ENCODE data around the gene CHRM5.
"Not testable (repeated sequence)": the region's sequence is repeated elsewhere in the genome, so short reads cannot be mapped to it uniquely, and the experiment has no call there.

CHRM5 gene

DNA sequence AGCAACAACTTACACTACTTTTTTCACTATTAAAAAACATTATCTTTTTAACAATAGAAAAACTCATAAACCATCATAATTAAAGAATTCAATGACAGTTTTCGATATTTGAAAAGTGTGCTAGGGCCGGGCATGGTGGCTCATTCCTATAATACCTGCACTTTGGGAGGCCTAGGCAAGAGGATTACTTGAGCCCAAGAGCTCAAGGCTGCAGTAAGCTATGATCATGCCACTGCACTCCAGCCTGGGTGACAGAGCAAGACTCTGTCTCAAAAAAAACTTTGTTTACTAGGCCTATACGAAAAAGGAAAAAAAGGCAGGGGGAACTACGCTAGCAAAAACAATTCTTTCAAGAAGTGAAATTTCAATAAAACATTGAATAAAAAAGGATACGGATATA is 42.6 kb downstream of the CHRM5 start:
- ATAC-seq (replicated peaks) (no peak), DNase-seq (no peak)
- Mint-ChIP-seq H3K27ac (no peak overlapping the region), H3K4me1 (peaks cover 0 to 2% of the 10 kb centered on the region in 2 donors), H3K36me3 (peaks cover 2 to 5% of the 10 kb centered on the region in 2 donors), H3K4me3 (no peak overlapping the region), H3K9me3 (no peaks in the 10 kb centered on the region), H3K27me3 (no peaks in the 10 kb centered on the region)

DNA sequence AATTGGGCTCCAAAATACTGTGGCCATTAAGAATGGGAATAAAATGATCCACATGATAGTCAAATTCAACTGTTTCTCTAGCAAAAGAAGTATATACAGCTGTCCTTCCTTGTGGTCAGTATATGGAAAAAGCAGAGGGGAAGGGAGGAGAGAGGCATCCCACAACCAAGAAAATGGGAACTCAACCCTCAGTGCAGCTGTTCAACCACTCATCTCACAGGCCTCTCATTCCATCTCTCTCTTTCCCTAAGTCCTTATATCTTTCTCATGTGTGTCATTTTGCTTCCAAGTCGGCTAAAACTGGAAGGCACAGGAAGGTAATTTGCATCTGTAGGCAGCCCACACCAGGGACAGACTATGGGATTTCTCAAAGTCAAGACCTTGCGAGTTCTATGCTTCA is 43.2 kb downstream of the CHRM5 start:
- no peaks in the 10 kb centered on the region for H3K27me3 Mint-ChIP-seq
- no peak overlapping the region for H3K27ac Mint-ChIP-seq
- H3K36me3 Mint-ChIP-seq = peaks cover 4 to 5% of the 10 kb centered on the region in 2 donors
- peaks cover 0 to 2% of the 10 kb centered on the region in 2 donors for H3K4me1 Mint-ChIP-seq
- H3K4me3 Mint-ChIP-seq = no peak overlapping the region
- ATAC-seq (replicated peaks) (no peak), DNase-seq (no peak)
- H3K9me3 Mint-ChIP-seq = no peaks in the 10 kb centered on the region

DNA sequence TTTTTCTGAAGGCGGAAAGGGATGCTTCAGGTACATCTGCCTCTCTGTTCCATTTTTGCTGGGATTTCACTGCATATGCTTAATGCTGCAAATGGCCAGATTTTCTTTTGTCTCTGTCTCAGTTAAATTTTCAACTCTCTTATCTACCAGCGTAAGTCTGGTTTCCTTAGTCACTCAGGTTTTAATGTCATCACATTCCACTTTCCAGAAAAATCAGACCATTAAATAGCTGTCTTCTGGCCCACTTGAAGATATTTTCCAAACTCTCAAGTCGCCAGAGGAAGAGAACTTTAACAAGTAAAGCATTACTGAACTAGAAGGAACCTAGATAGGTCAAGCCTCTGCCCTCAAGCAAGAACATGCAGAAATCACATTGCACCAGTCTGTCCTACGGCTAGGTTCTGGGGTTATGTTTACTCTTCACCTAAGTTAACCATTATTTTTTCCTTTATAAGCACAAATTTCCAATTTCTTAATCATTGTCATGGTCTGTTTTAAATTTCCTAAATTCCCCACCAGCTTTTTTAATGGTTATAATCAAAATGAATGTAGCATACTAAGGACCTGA is 44.2 kb downstream of the CHRM5 start:
- peaks cover 0 to 4% of the 10 kb centered on the region in 2 donors for H3K4me1 Mint-ChIP-seq
- H3K36me3 Mint-ChIP-seq = peaks cover 4 to 10% of the 10 kb centered on the region in 2 donors
- ATAC-seq (replicated peaks) (no peak), DNase-seq (no peak)
- H3K27me3 Mint-ChIP-seq = no peaks in the 10 kb centered on the region
- no peaks in the 10 kb centered on the region for H3K9me3 Mint-ChIP-seq
- H3K27ac Mint-ChIP-seq = no peak overlapping the region
- H3K4me3 Mint-ChIP-seq = no peak overlapping the region

DNA sequence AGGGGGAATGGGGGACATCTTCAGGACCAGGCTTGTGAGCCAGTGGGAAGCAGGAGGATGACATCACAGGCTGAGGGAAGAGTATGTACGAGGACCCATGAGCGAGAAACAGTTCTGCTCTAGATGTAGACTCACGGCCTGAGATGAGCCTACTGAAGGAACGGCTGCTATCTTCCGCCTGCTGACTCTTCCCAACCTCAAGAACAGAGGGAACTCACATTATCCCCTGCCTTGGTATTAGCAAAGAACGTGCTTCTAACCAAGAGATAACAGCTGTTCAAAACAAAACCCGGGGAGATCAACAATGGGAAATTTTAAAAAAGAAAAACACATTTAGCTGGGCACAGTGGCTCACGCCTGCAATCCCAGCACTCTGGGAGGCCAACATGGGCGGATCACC is 45.4 kb downstream of the CHRM5 start:
- DNase-seq = no peak
- no peak overlapping the region for H3K4me3 Mint-ChIP-seq
- no peaks in the 10 kb centered on the region for H3K27me3 Mint-ChIP-seq
- no peaks in the 10 kb centered on the region for H3K9me3 Mint-ChIP-seq
- no peak for ATAC-seq (replicated peaks)
- peaks cover 0 to 5% of the 10 kb centered on the region in 2 donors for H3K4me1 Mint-ChIP-seq
- H3K27ac Mint-ChIP-seq = no peak overlapping the region
- H3K36me3 Mint-ChIP-seq = peaks cover 8 to 15% of the 10 kb centered on the region in 2 donors

DNA sequence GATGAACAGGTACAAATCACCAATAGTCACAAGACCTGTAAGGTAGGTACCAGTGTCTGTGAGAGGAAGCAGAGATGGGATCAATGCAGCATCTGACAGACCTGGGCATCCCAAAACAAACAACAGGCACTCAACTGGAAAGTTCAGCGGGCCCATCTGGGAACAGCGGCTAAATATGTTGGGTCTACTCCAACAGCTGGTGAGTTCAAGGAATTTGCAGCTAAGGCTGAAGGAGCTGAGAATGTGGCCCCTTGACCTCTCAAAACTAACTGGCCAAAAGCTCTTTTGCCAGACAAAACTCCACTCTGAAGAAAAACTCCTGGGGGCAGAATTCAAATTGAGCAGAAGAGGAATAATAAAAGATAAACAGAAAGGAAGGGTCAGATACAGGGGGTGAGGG is 46.3 kb downstream of the CHRM5 start:
- no peak for ATAC-seq (replicated peaks)
- Mint-ChIP-seq H3K36me3 (peaks cover 7 to 15% of the 10 kb centered on the region in 2 donors), H3K4me1 (peaks cover 0 to 5% of the 10 kb centered on the region in 2 donors), H3K27me3 (no peaks in the 10 kb centered on the region), H3K9me3 (no peaks in the 10 kb centered on the region), H3K27ac (no peak overlapping the region), H3K4me3 (no peak overlapping the region)
- no peak for DNase-seq

DNA sequence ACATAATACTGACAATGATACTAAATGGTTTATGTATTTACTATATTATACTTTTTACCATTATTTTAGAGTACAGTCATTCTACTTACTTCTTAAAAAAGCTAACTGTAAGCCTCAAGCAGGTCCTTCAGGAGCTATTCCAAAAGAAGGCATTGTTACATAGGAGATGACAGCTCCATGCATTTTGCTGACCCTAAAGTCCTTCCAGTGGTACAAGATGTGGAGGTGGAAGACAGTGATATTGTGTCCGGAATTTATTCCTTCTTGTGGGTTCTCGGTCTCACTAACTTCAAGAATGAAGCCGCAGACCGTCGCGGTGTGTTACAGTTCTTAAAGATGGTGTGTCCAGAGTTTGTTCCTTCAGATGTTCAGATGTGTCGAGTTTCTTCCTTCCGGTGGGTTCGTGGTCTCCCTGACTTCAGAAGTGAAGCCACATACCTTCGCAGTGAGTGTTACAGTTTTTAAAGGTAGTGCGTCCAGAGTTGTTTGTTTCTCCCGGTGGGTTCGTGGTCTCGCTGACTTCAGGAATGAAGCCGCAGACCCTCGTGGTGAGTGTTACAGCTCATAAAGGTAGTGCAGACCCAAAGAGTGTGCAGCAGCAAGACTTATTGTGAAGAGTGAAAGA is 49.8 kb downstream of the CHRM5 start:
- Mint-ChIP-seq H3K4me1 (peaks cover 0 to 3% of the 10 kb centered on the region in 2 donors), H3K36me3 (peaks cover 10 to 31% of the 10 kb centered on the region in 2 donors), H3K27me3 (no peaks in the 10 kb centered on the region), H3K27ac (no peak overlapping the region), H3K9me3 (no peaks in the 10 kb centered on the region), H3K4me3 (no peak overlapping the region)
- no peak for DNase-seq
- no peak for ATAC-seq (replicated peaks)

DNA sequence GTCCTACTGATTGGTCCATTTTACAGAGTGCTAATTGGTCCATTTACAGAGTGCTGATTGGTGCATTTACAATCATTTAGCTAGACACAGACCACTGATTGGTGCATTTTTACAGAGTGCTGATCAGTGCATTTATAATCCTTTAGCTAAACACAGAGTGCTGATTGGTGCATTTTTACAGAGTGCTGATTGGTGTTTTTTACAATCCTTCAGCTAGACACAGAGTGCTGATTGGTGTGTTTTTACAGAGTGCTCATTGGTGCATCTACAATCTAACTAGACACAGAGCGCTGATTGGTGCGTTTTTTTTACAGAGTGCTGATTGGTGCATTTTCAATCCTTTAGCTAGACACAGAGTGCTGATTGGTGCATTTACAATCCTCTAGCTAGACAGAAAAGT is 50.4 kb downstream of the CHRM5 start:
- not testable (repeated sequence) for H3K27ac Mint-ChIP-seq; H3K27me3 Mint-ChIP-seq; ATAC-seq (replicated peaks); H3K4me1 Mint-ChIP-seq; H3K4me3 Mint-ChIP-seq; H3K9me3 Mint-ChIP-seq; DNase-seq
- H3K36me3 Mint-ChIP-seq = peaks cover 13 to 30% of the 10 kb centered on the region in 2 donors

DNA sequence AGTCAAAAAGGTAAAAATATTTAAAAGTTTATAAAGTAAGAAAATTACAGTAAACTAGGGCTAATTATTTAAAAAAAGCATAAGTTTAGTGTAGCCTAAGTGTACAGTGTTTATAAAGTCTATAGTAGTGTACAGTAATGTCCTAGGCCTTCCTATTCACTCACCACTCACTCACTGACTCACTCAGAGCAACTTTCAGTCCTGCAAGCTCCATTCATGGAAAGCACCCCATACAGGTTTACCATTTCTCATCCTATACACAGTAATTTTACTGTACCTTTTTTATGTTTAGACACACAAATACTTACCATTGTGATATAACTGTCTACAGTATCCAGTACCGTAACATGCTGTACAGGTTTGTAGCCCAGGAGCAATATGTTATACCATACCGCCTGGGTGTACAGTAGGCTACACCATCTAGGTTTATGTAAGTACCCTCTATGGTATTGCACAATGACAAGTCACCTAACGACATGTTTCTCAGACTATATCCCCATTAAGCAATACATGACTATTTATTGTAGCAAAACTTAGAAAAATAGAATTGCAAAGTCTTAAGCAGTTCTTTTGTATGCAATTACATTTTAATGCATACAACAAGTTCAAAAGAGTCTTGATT is 51.2 kb downstream of the CHRM5 start:
- Mint-ChIP-seq H3K27ac (no peak overlapping the region), H3K36me3 (peaks cover 13 to 29% of the 10 kb centered on the region in 2 donors), H3K4me1 (peaks cover 0 to 3% of the 10 kb centered on the region in 2 donors), H3K4me3 (no peak overlapping the region), H3K27me3 (no peaks in the 10 kb centered on the region), H3K9me3 (no peaks in the 10 kb centered on the region)
- ATAC-seq (replicated peaks) (no peak), DNase-seq (no peak)

DNA sequence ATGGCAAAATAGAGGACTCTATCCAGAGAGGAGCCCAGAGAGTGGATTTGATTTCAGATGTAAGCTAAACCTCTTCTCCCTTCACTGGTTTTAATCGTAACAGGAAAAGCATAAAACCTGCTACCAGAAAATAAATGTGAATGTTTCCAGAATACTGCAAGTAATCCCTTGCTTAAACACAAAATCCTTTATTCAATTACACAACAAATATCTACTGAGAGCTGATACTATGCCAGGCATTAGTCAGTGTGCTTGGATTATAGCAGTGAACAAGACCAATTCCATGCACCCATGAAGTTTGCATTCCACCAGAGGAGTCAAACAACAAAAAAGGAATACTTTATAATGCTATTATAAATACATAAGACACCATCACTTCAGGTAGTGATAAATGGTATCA is 55.6 kb downstream of the CHRM5 start:
- Mint-ChIP-seq H3K4me3 (no peak overlapping the region), H3K27ac (no peak overlapping the region), H3K36me3 (peaks cover 14 to 35% of the 10 kb centered on the region in 2 donors), H3K4me1 (peaks cover 9 to 11% of the 10 kb centered on the region in 2 donors), H3K27me3 (no peaks in the 10 kb centered on the region), H3K9me3 (peaks cover 1 to 4% of the 10 kb centered on the region in 2 donors)
- no peak for ATAC-seq (replicated peaks)
- no peak for DNase-seq

DNA sequence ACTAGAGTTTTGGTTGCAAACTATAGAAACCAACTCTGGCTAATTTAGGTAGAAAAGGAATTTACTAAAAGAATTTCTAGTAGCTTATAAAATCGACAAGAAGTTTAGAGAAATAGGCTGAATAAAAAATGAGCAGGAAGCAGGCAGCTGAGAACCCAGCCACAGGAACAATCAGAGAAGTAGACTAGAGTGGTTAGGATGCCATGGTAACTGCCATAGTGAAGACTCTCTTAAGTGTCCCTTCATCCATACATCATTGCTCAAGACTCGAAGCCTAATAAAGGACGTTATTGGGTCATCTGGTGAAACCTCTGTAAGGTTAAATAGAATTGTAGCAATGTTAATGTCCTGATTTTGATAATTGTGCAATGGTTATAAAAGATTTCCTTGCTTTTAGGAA is 57.0 kb downstream of the CHRM5 start:
- peaks cover 1 to 4% of the 10 kb centered on the region in 2 donors for H3K9me3 Mint-ChIP-seq
- no peak overlapping the region for H3K4me3 Mint-ChIP-seq
- H3K27me3 Mint-ChIP-seq = no peaks in the 10 kb centered on the region
- H3K36me3 Mint-ChIP-seq = peaks cover 14 to 37% of the 10 kb centered on the region in 2 donors
- H3K4me1 Mint-ChIP-seq = peaks cover 9 to 11% of the 10 kb centered on the region in 2 donors
- DNase-seq (no peak), ATAC-seq (replicated peaks) (peak in 1 of 2 donors; percentile 42)
- no peak overlapping the region for H3K27ac Mint-ChIP-seq

DNA sequence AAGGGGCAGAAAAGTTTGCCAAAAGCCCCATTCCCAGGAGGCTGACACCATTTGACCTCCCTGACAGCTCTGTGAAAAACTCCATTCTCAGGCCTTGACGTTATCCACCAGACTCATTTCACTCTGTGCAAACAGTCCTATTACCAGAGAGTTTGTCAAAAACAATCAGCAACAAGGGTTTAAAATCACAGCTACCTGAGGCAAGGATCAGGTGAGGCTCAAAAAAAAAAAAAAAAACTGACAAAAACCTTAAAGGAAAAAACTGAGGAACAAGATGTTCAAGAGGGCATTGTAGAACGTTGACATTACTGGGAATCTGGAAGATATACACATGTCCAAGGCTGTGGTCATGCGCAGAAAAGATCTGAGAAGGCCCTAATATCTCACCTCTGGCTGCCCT is 59.3 kb downstream of the CHRM5 start:
- no peak for DNase-seq
- Mint-ChIP-seq H3K9me3 (peaks cover 1 to 4% of the 10 kb centered on the region in 2 donors), H3K4me3 (no peak overlapping the region), H3K36me3 (peaks cover 12 to 27% of the 10 kb centered on the region in 2 donors), H3K27ac (no peak overlapping the region), H3K27me3 (no peaks in the 10 kb centered on the region), H3K4me1 (peaks cover 9 to 20% of the 10 kb centered on the region in 2 donors)
- no peak for ATAC-seq (replicated peaks)

DNA sequence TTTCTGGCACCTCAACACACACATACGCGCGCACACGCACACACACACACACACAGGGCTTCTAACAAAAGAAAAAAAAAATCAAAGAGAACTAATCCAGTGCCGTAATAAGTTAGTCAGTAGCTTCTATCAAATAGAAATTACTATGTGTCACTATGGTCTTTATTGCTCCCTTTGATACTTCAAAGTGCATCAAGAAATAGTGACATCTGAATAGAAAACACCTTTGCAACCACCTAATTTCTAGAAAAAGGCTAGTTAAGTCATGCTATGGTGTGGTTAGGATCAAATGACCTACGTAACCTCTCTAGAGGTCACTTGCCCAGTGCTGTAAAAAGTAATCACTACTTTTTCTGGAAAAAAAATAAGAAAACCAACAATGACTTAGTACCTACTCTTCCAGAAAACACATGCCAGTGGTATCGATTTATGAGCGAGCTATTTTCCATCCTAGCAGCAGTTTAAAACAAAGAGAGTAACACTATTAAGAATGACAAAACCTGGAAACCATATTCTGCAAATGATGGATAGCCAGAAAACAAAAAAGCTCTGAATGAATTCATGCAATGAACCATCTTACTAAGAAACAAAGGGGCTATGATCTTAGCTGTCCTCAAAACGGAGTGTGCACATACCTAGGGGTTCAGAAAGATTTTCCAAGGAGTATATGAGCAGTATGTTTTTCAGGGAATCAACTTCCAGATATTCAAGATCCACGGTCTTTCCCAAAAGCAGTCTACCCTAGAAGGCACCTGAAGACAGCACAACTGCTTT is 63.9 kb downstream of the CHRM5 start:
- no peak for ATAC-seq (replicated peaks)
- Mint-ChIP-seq H3K27me3 (no peaks in the 10 kb centered on the region), H3K4me1 (peaks cover 3 to 9% of the 10 kb centered on the region in 2 donors), H3K27ac (no peak overlapping the region), H3K9me3 (peaks cover 1 to 4% of the 10 kb centered on the region in 2 donors), H3K36me3 (peaks cover 8 to 14% of the 10 kb centered on the region in 2 donors), H3K4me3 (no peak overlapping the region)
- no peak for DNase-seq

DNA sequence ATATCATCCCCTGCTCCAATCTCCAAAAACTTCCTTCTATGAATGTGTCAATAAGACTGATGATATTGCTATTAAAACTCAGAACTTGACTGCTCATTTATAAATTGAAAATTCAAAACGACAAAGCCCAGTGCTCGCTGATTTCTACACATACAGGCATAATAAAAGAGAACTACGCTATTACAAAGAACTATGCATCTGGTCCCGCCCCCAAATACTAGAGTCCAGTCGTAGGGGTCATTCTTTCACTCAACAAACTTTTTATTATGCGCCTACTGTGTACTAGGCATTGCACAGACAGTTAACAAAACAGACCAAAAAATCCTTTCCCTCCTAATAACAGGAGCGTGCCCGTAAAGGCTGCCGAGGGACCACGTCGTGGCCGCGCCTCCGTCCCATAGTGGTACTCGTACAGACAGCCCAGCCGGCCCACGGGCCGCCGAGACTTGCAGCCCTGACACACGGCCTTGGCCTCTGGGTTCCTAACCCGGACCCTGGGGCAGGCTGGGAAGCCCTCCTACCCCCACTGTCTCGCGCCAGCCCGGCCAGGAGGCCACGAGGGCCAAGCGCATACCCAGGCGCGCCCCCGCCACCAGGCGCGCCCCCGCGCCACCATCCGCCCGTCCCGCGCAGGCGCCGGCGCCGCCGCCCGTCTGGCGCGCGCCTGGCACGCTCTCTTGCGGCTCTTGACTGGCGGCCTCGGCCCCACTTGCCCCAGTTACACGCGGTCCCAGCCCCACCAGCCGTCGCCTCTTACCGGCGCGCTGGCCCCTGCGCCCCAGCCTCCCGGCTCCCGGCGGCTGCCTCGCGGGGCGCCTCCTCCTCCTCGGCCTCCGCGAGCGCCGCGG is 70.0 kb downstream of the CHRM5 start:
- no peaks in the 10 kb centered on the region for H3K9me3 Mint-ChIP-seq
- peak; percentile 71 for DNase-seq
- peak overlapping the region; percentile 89 for H3K4me3 Mint-ChIP-seq
- no peaks in the 10 kb centered on the region for H3K27me3 Mint-ChIP-seq
- peak; percentile 62 to 71 for ATAC-seq (replicated peaks)
- peaks cover 11 to 25% of the 10 kb centered on the region in 2 donors for H3K4me1 Mint-ChIP-seq
- H3K36me3 Mint-ChIP-seq = peaks cover 0 to 3% of the 10 kb centered on the region in 2 donors
- peak overlapping the region; percentile 96 for H3K27ac Mint-ChIP-seq
